Heart right ventricle (tissue), 16 donors: Measurements from ENCODE around the gene STARD3NL. TPM values are rescaled to one million over a fixed set of nuclear protein-coding genes. Genes with fewer than 3 reads are reported as not detected.

ENCODE experiments used
- ATAC-seq, 8 donors: fragments of 200-7000 bp; cut with Tn5 transposase; one replicate each; pipeline ENCODE4 v1.9.1; 2020; ENCODE audit warnings: mild to moderate bottlenecking in 8 of 8, moderate library complexity in 8 of 8, moderate number of reproducible peaks in 1 of 8
- DNase-seq, 2 donors: peaks; one replicate each; pipeline ENCODE4 v3.0.0-alpha.2; 2020
- H3K27ac ChIP-seq, 10 donors: fragments of 200-600 bp; sonication (generic) in 2 of 10; one replicate each; pipeline versions ENCODE4 v1.5.0 to v1.8.0; 2020 to 2022; ENCODE audit warnings: mild to moderate bottlenecking in 3 of 10
- H3K27me3 ChIP-seq, 7 donors: fragments of 200-600 bp; one replicate each; pipeline ENCODE4 v1.8.0; 2021 to 2022; ENCODE audit warnings: mild to moderate bottlenecking in 2 of 7
- H3K36me3 ChIP-seq, 9 donors: fragments of 200-600 bp; sonication (generic) in 1 of 9; one replicate each; pipeline versions ENCODE4 v1.5.0 to v1.8.0; 2020 to 2022; ENCODE audit warnings: mild to moderate bottlenecking in 2 of 9
- H3K4me1 ChIP-seq, 9 donors: fragments of 200-600 bp; sonication (generic) in 1 of 9; one replicate each; pipeline versions ENCODE4 v1.5.0 to v1.8.0; 2020 to 2022; ENCODE audit warnings: mild to moderate bottlenecking in 4 of 9
- H3K4me3 ChIP-seq, 10 donors: fragments of 200-600 bp; sonication (generic) in 2 of 10; one replicate each; pipeline versions ENCODE4 v1.5.0 to v1.8.0; 2020 to 2022; ENCODE audit warnings: mild to moderate bottlenecking in 7 of 10, moderate library complexity in 2 of 10
- H3K9me3 ChIP-seq, 11 donors: fragments of 200-600 bp in 10 of 11; sonication (generic) in 2 of 11; one replicate each; pipeline versions ENCODE4 v1.5.0 to v1.8.0; 2013 to 2022; ENCODE audit warnings: mild to moderate bottlenecking in 2 of 11, control low read depth in 1 of 11, moderate library complexity in 1 of 11
- WGBS, 2 donors: extraction: QIAGEN DNeasy Blood & Tissue Kit; methylation state at CpG; one replicate each; pipeline ENCODE4 v1.1.7; 2013; ENCODE audit warnings: inconsistent platforms in 1 of 2; 5-methylcytosine and 5-hydroxymethylcytosine counted together
- intact Hi-C, 10 donors: fragments of 100-400 bp; cut with DNase I; formaldehyde crosslinking; loops; one replicate each; pipeline versions ENCODE4 v1.11.1 to v1.14.2; 2022
- polyA plus RNA-seq, 2 donors: library from polyadenylated mRNA; stranded (reverse); fragments of 200-250 nt; gene quantifications; one replicate each; pipeline ENCODE4 v1.2.3, GENCODE V29; 2013
- total RNA-seq, 10 donors: library from RNA; stranded (reverse); fragmentation: NEBNext Ultra II Directional in 3 of 10; extraction: Animal tissue kit (Norgen Biotek cat#: 25700) in 3 of 10; gene quantifications; one replicate each; pipeline versions ENCODE4 v1.2.1 to v1.2.4, GENCODE V29; 2021 to 2023
- TF ChIP-seq, protein P1 (sequence below), 9 donors: fragments of 200-600 bp; sonication (generic) in 2 of 9; IDR thresholded peaks; one replicate each; pipeline versions ENCODE4 v1.5.0 to v1.8.0; 2021 to 2022; ENCODE audit warnings: antibody characterized with exemption in 9 of 9, mild to moderate bottlenecking in 5 of 9, moderate library complexity in 1 of 9
- donor health status: Arrhythmogenic right ventricular cardiomyopathy.
- donor health status: ischemic (EF 13 %, LVEDD 7.1; RV severe dilation, severe dysfunction).
- donor health status: healthy with polysubstance abuse.
- donor health status: DM: no; HTN: yes; CAD: no.
- donor health status: DM: no; HTN: no; CAD: no.
- donor health status: ischemic (EF 25% LVEDD 6.9; RV normal size, moderate dysfunction).
- donor health status: ischemic (EF 25% LVEDD 5.7; RV mildly dilated, moderate dysfunction).
- donor health status: healthy.
- donor health status: DM: yes; HTN: yes; CAD: no.
- donor health status: Ischemic cardiomyopathy.
- donor health status: ischemic (EF 35%, LVEDD 5.7; RV mildly dilated, moderate dysfunction).
- donor health status: nonischemic (EF 11% LVEDD 7.7; RV severe dilation, severe dysfunction).
- donor health status: DM: yes; HTN: yes; CAD: no.
- donor health status: PGD.
- donor health status: ischemic (EF 29% LVEDD 5.4; RV normal size, mild dysfunction).
- donor health status: nonischemic (EF 23%, LVEDD 6.1; RV moderate dilation, normal function).

STARD3NL gene
- total and polyA plus RNA-seq, 12 donors = 11.9 to 29.3 (median 24.1) TPM

DNA sequence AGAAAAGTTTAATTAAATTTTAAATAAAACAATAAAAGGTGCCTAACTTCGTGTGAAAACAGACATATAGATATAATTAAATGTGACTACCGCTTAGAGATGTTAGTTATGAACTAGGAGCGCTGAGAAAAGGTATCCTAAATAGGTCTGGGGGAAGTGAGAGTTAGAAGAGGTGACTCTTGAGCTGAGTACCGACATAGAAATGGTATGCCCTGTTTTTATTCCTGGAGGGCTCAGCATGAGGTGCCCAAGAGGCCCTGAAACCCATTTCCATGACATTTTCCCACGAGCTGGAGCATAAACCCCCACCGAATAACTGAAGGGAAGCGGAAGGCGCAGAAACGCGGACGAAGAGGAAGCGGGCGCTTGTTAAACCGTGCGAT, 433 bp upstream of the STARD3NL start:
- 4% methylated on average over 15 of the region's 15 CpGs for WGBS, 2 donors
- TF ChIP-seq, protein P1, sequence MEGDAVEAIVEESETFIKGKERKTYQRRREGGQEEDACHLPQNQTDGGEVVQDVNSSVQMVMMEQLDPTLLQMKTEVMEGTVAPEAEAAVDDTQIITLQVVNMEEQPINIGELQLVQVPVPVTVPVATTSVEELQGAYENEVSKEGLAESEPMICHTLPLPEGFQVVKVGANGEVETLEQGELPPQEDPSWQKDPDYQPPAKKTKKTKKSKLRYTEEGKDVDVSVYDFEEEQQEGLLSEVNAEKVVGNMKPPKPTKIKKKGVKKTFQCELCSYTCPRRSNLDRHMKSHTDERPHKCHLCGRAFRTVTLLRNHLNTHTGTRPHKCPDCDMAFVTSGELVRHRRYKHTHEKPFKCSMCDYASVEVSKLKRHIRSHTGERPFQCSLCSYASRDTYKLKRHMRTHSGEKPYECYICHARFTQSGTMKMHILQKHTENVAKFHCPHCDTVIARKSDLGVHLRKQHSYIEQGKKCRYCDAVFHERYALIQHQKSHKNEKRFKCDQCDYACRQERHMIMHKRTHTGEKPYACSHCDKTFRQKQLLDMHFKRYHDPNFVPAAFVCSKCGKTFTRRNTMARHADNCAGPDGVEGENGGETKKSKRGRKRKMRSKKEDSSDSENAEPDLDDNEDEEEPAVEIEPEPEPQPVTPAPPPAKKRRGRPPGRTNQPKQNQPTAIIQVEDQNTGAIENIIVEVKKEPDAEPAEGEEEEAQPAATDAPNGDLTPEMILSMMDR (IDR thresholded peaks at IDR 0.05) = no peak
- H3K4me3 ChIP-seq = peak overlapping the region; percentile 64 to 94 (median 81)
- DNase-seq (no peak), ATAC-seq (peak in 1 of 8 donors; percentile 2)
- intact Hi-C loops = loop anchor here in 5 of 10 donors (2.0 to 5.0 kb wide), 4 partner anchors 35 to 71 kb away; no protein-coding TSS in a partner anchor
- peaks cover 2 to 47% (median 36%) of the 10 kb centered on the region in 9 donors for H3K4me1 ChIP-seq
- H3K27ac ChIP-seq = peak overlapping the region; percentile 16 to 96 (median 90)
- no peaks in the 10 kb centered on the region for H3K9me3 ChIP-seq
- H3K36me3 ChIP-seq = no peaks in the 10 kb centered on the region
- H3K27me3 ChIP-seq = no peaks in the 10 kb centered on the region

DNA sequence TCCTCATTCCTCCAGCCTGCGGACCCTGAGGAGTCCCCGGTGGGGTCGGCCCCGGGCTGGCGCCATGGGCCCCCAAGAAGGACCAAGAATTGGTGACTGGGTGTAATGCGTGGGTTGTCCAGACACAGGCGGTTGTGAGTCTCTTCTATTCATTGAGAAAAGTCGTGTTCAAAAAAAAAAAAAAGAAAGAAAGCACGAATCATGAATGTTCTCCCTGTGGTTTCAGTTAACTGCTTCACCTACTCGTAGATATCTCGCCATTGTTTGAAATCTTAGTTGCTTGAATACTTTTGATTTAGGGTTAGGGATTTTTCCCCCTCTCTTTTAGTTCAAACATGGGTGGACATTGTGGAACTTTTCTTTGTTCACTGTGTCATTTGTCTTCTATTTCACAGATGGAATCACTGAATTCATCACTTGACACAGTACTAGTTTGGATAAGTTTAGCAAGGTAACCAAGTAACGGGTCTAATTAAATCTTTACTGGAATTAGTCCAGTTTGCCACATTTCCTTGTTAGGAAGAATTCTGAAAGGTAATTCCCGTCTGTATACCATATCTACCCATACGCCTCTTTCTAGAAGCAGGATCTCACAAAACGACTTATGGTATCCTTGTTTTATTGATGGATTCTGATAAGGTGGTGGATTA, 775 bp downstream of the STARD3NL start:
- Histone ChIP-seq H3K27me3 (no peaks in the 10 kb centered on the region), H3K4me3 (peak overlapping the region; percentile 64 to 94 (median 81)), H3K9me3 (no peaks in the 10 kb centered on the region), H3K4me1 (peaks cover 2 to 57% (median 42%) of the 10 kb centered on the region in 9 donors), H3K27ac (peak overlapping the region; percentile 66 to 96 (median 90)), H3K36me3 (peaks cover 0 to 1% (median 0%) of the 10 kb centered on the region in 9 donors)
- peak in 7 of 8 donors; percentile 19 to 41 (median 34) for ATAC-seq
- intact Hi-C loops = loop anchor here in 6 of 10 donors (1.0 to 5.0 kb wide), 5 partner anchors 18 to 72 kb away; no protein-coding TSS in a partner anchor
- TF ChIP-seq, protein P1 (IDR thresholded peaks at IDR 0.05) = peak in 1 of 9 donors; percentile 6
- WGBS, 2 donors = 6 to 9% methylated on average over 15 of the region's 15 CpGs
- no peak for DNase-seq

DNA sequence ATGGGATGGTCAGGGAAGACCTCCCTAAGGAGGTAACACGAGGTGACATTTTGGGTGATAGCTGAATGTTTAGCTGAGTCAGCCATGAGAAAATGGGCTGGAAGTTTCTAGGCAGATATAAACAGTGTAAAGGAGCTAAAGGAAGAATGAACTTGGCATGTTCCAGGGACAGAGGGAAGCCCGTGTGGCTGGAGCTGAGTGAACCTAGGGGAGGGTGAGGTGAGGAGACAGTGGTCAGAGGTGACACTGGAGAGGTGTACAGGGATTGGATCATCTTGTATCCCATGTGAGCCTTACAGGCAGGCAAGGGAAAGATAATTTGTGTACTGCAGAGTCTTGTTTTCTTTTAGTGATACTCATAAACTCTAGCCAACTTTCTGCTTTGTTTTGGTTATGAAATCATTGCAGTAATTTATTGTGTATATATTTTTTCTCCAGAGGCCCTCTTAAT, 1.8 kb downstream of the STARD3NL start:
- DNase-seq (no peak), ATAC-seq (no peak)
- WGBS, 2 donors = 10 to 12% methylated on average over 2 of the region's 2 CpGs
- TF ChIP-seq, protein P1 (IDR thresholded peaks at IDR 0.05) = no peak
- intact Hi-C loops = loop anchor here in 6 of 10 donors (1.0 to 5.0 kb wide), 5 partner anchors 18 to 73 kb away; no protein-coding TSS in a partner anchor
- Histone ChIP-seq H3K9me3 (no peaks in the 10 kb centered on the region), H3K4me3 (peak overlapping the region in 5 of 10 donors; percentile 64 to 89 (median 85)), H3K36me3 (peaks cover 0 to 6% (median 0%) of the 10 kb centered on the region in 9 donors), H3K4me1 (peaks cover 2 to 64% (median 47%) of the 10 kb centered on the region in 9 donors), H3K27ac (peak overlapping the region in 6 of 10 donors; percentile 13 to 95 (median 64)), H3K27me3 (no peaks in the 10 kb centered on the region)

DNA sequence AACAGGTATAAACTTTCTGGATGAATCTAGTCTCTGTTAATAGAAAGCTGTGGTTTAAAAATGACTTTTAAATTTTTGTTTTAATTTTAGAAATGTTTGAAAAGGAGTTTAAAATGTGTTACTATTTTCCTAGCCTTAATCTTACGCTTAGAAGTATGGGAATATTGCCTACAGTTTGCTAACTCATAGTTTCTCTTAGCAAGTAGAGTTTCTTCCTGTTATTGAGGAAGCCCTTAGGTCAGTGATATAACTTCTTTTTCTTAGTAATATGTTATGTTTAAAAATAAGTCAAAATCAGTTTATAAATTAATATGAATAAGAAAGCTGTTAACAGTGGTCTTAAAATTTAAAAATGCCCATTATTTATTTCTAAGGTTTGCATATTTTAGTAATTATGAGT, 3.1 kb downstream of the STARD3NL start:
- H3K4me1 ChIP-seq = peaks cover 2 to 77% (median 60%) of the 10 kb centered on the region in 9 donors

More for the DNA sequence above, 3.1 kb downstream of the STARD3NL start:
- TF ChIP-seq, protein P1 (IDR thresholded peaks at IDR 0.05) = no peak
- Histone ChIP-seq H3K27ac (peak overlapping the region in 2 of 10 donors; percentile 37 to 94), H3K36me3 (peaks cover 0 to 6% (median 0%) of the 10 kb centered on the region in 9 donors), H3K27me3 (no peaks in the 10 kb centered on the region), H3K9me3 (no peaks in the 10 kb centered on the region), H3K4me3 (no peak overlapping the region)
- intact Hi-C loops = no loop called here
- 78 to 90% methylated on average over 1 of the region's 1 CpG for WGBS, 2 donors
- ATAC-seq (no peak), DNase-seq (no peak)
